B cell (primary cell): ENCODE measurements around the gene HIGD2A.

Experiments used
- CTCF ChIP-seq: fragments of 200-600 bp; IDR thresholded peaks from one replicate; pipeline ENCODE4 v1.8.0; 2022; ENCODE audit warnings: antibody characterized with exemption, mild to moderate bottlenecking
- EZH2 ChIP-seq: IDR thresholded peaks from 2 replicates; pipeline ENCODE4 v1.6.1; 2012; ENCODE audit warnings: borderline replicate concordance, low read depth, mild to moderate bottlenecking, moderate library complexity, low read length; ENCODE audit not compliant: insufficient read depth, poor library complexity, severe bottlenecking

- TF ChIP-seq CTCF (no peak), EZH2 (no peak)
These were observed 13.0 kb downstream of the HIGD2A start for GRCh38 chr5:176401281-176402205.
